ENCODE measurements around the gene RIPK3. TPM values are rescaled to one million over a fixed set of nuclear protein-coding genes. Genes with fewer than 3 reads are reported as not detected.

Gene RIPK3
- polyA plus RNA-seq, 1 of the 3 experiments (the other 2 are of a cell fraction): not detected

- Histone ChIP-seq H3K27me3 (ENCODE audit: insufficient read depth) (peaks cover 12% of the 10 kb centered on the region; the same call in 1 of the 2 replicates), H2AFZ (ENCODE audit: low read depth) (no peak overlapping the region), H3K9ac (no peak overlapping the region), H4K20me1 (ENCODE audit: insufficient read depth) (no peaks in the 10 kb centered on the region), H3F3A (replicated peaks; ENCODE audit: insufficient read depth) (peaks cover 2% of the 10 kb centered on the region), H3K36me3 (replicated peaks in 1 of 2; ENCODE audit: control insufficient read depth in 1 of 2, insufficient read depth in 2 of 2, low read length in 1 of 2) (no peaks in the 10 kb centered on the region), H3K4me3 (ENCODE audit: low read depth in 2 of 2, low read length in 1 of 2) (no peak overlapping the region), H3K79me2 (ENCODE audit: insufficient read depth) (no peaks in the 10 kb centered on the region), H3K9me2 (no peaks in the 10 kb centered on the region), H3K9me3 (no peaks in the 10 kb centered on the region), H3K27ac (ENCODE audit: low read depth in 2 of 2, low read length in 1 of 2) (no peak overlapping the region), H3K4me1 (ENCODE audit: control insufficient read depth in 1 of 2, insufficient read depth in 2 of 2, low read depth in 1 of 2, low read length in 1 of 2) (0 out of 4 replicates have a peak, but pooled peaks cover 0 to 2% of the 10 kb centered on the region in 2 experiments), H3K4me2 (no peak overlapping the region)
- ChIA-PET POLR2A (no interaction called here), CTCF (interaction anchor here (1.1 to 14.6 kb wide), 6 partner anchors 10 to 114 kb away, joined by 3 to 115 read pairs (median 28); partner anchors contain the start of genes ADCY4, CIDEB, KHNYN and LTB4R)
- 44% methylated on average over 6 of the region's 10 CpGs for WGBS (ENCODE audit: low lambda C conversion rate)
- TF ChIP-seq RAD21 (IDR thresholded peaks at IDR 0.05; ENCODE audit: low read length): no peak
- no peak for TF ChIP-seq RXRA (IDR thresholded peaks at IDR 0.05; ENCODE audit: borderline replicate concordance, low read depth)
- DNase-seq: no peak
Observed at GRCh38 chr14:24322672-24323071, 17.1 kb downstream of the RIPK3 start.

GRCh38 chr14:24321212-24321975, 18.4 kb downstream of the RIPK3 start:
- TF ChIP-seq, protein P1, sequence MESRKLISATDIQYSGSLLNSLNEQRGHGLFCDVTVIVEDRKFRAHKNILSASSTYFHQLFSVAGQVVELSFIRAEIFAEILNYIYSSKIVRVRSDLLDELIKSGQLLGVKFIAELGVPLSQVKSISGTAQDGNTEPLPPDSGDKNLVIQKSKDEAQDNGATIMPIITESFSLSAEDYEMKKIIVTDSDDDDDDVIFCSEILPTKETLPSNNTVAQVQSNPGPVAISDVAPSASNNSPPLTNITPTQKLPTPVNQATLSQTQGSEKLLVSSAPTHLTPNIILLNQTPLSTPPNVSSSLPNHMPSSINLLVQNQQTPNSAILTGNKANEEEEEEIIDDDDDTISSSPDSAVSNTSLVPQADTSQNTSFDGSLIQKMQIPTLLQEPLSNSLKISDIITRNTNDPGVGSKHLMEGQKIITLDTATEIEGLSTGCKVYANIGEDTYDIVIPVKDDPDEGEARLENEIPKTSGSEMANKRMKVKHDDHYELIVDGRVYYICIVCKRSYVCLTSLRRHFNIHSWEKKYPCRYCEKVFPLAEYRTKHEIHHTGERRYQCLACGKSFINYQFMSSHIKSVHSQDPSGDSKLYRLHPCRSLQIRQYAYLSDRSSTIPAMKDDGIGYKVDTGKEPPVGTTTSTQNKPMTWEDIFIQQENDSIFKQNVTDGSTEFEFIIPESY (IDR thresholded peaks at IDR 0.05; ENCODE audit: borderline replicate concordance, low read depth): no peak
- no peak for TF ChIP-seq GABPA (IDR thresholded peaks at IDR 0.05; ENCODE audit: low read depth)
- TF ChIP-seq RXRA (IDR thresholded peaks at IDR 0.05; ENCODE audit: borderline replicate concordance, low read depth): no peak
- no peak for TF ChIP-seq YY1 (IDR thresholded peaks at IDR 0.05; ENCODE audit: low read depth)
- no peak for TF ChIP-seq GATA2 (CRISPR knock-in tag; IDR thresholded peaks at IDR 0.05)
- TF ChIP-seq RFX5 (IDR thresholded peaks at IDR 0.05; ENCODE audit: low read length): no peak
- TF ChIP-seq MXI1 (IDR thresholded peaks at IDR 0.05; ENCODE audit: low read depth, low read length): no peak
- no peak for TF ChIP-seq CHD2 (IDR thresholded peaks at IDR 0.05; ENCODE audit: low read length, partially characterized antibody)
- TF ChIP-seq RCOR1 (IDR thresholded peaks at IDR 0.05; ENCODE audit: low read length): no peak
- TF ChIP-seq FOXJ3 (CRISPR knock-in tag; IDR thresholded peaks at IDR 0.05): no peak
- no peak for TF ChIP-seq SMC3 (IDR thresholded peaks at IDR 0.05; ENCODE audit: low read depth, low read length)
- TF ChIP-seq NFIC (IDR thresholded peaks at IDR 0.05; ENCODE audit: borderline replicate concordance): no peak
- TF ChIP-seq EP300 (IDR thresholded peaks at IDR 0.05; ENCODE audit: borderline replicate concordance in 1 of 2, low read depth in 1 of 2, low read length in 1 of 2): no peak
- no peak for TF ChIP-seq TEAD4 (IDR thresholded peaks at IDR 0.05; ENCODE audit: borderline replicate concordance, insufficient read depth)
- no peak for TF ChIP-seq USF2 (IDR thresholded peaks at IDR 0.05; ENCODE audit: borderline replicate concordance, low read depth, low read length)
- no peaks in the 10 kb centered on the region for H3K9me2 ChIP-seq
- no peaks in the 10 kb centered on the region for H3K79me2 ChIP-seq (ENCODE audit: insufficient read depth)
- H3K27ac ChIP-seq (ENCODE audit: low read depth in 2 of 2, low read length in 1 of 2): no peak overlapping the region
- peaks cover 10% of the 10 kb centered on the region for H3F3A ChIP-seq (replicated peaks; ENCODE audit: insufficient read depth)
- 55% methylated on average over 14 of the region's 14 CpGs for WGBS (ENCODE audit: low lambda C conversion rate)
- peaks cover 12% of the 10 kb centered on the region; the same call in 1 of the 2 replicates for H3K27me3 ChIP-seq (ENCODE audit: insufficient read depth)
- H3K9me3 ChIP-seq: no peaks in the 10 kb centered on the region
- H2AFZ ChIP-seq (ENCODE audit: low read depth): no peak overlapping the region
- H4K20me1 ChIP-seq (ENCODE audit: insufficient read depth): no peaks in the 10 kb centered on the region
- H3K4me2 ChIP-seq: no peak overlapping the region
- ChIA-PET POLR2A (no interaction called here), CTCF (interaction anchor here (1.1 to 14.6 kb wide), 6 partner anchors 12 to 115 kb away, joined by 3 to 115 read pairs (median 28); partner anchors contain the start of genes ADCY4, CIDEB, KHNYN and LTB4R)
- H3K9ac ChIP-seq: no peak overlapping the region
- H3K4me3 ChIP-seq (ENCODE audit: low read depth in 2 of 2, low read length in 1 of 2): no peak overlapping the region
- no peak for DNase-seq
- H3K36me3 ChIP-seq (replicated peaks in 1 of 2; ENCODE audit: control insufficient read depth in 1 of 2, insufficient read depth in 2 of 2, low read length in 1 of 2): no peaks in the 10 kb centered on the region
- peaks cover 0 to 8% of the 10 kb centered on the region in 2 experiments; a peak in 1 of 4 replicates for H3K4me1 ChIP-seq (ENCODE audit: control insufficient read depth in 1 of 2, insufficient read depth in 2 of 2, low read depth in 1 of 2, low read length in 1 of 2)

Data from SK-N-SH (cell line).